HG02885 (cell line): ENCODE results near the gene PAGR1.
A peak's percentile ranks its signal among the peaks of the same experiment; 100 is the strongest.
"Not testable (repeated sequence)": the region's sequence is repeated elsewhere in the genome, so short reads cannot be mapped to it uniquely, and the experiment has no call there.

Source experiments
- ATAC-seq: cut with Tn5 transposase; IDR thresholded peaks from one replicate; pipeline ENCODE4 v1.9.1; 2021; ENCODE audit warnings: mild to moderate bottlenecking; ENCODE audit not compliant: unreplicated experiment, poor library complexity

Gene PAGR1

DNA sequence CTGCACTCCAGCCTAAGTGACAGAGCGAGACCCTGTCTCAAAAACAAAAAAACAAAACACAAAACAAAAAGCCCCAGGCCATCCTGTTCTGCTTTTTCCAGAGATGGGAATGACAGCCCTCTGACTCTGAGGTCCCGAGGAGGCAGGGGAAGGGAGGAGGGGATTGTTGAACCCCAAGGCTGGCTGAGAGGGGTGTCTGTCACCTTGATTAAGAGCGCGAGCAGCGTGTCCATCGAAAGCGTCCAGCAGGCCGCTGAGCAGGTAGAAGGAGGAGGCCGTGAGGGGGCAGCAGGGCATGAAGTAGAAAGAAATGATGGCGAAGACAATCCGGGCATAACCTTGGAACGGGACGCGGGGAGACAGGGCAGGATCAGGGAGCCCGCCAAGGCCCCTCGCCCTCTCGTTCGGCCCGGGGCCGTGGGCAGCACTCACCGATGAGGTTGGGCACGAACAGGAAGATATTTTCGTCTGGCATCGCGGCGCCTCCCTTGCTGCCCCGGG is 46.5 kb downstream of the PAGR1 start:
- no peak for ATAC-seq

DNA sequence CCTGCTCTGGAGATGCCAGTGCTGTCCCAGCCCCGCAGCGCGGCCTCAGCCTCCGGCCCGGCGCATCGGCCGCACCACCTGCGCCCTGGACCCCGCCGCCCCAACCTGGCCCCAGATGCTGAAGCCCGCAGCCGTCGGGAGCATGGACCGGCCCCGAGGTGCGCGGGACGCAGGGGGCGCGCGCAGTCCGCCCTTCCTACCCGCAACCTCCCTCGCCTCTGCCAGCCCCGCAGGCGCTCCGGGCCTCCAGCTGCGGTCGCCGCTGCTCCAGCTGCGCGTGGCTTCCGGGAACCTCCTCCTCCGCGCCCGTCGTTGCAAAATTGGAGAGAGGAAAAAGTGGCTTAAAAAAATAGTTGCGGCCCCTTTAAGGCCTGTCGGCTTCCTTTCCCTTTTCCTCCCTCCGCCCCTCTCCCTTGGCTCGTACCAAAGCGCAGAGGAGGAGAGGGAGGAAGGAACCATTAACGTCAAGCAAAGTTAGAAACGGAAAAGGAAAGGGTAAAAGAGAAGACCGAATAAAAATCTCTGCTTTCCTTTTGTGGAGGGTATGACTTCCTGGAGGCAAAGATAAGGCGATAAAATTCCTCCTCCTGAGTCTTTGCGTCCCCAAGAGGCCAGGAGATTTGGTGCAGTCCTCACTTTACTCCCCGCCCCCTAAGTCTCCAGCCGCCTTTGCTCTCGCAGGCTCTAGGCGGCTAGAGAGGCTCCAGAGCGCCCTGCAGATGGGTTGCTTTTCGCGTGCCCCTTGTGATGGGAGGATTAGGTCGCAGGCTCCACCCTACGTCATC is 47.1 kb downstream of the PAGR1 start, which contains the start of gene CDIPT:
Gene CDIPT, minus strand, starts transcription at position 343 of the 785 bp plus-strand sequence. CDS start 369 bp downstream, outside the sequence.
- peak; percentile 93 for ATAC-seq

DNA sequence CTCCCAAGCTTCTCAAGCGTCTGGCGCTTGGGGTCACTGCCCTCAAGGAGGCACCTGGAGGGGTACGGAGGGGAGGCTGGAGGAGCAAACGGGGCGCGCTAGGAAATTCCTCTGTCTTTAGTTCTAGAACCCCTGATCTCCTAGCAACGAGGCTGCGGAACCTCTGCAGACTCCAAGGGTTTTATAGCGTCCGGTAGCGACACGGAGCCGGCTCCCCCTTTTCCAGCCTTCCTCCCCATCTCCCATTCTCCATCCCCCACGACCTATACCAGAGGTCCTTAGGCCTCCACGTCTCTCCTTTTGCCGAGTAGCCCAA is 47.7 kb downstream of the PAGR1 start:
- no peak for ATAC-seq

DNA sequence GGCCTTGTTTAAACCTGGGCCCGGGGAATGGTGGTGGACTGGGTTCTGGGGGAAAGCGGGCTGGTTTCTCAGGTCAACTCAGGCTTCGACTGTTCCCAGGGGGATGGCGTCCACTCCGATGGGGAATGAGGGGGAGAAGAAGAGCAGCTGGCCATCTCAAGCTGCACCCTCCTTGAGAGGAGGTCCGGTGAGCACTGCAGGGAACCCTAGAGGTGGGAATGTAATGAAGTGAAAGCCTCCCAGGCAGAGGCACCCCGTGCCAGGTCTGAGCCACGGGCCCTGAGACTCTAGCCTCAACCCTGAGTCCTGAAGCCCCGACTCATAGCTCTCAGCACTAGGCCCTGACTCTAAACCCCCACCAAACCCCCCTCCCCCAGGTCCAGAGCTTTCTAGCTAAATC is 48.3 kb downstream of the PAGR1 start:
- ATAC-seq, result no peak

DNA sequence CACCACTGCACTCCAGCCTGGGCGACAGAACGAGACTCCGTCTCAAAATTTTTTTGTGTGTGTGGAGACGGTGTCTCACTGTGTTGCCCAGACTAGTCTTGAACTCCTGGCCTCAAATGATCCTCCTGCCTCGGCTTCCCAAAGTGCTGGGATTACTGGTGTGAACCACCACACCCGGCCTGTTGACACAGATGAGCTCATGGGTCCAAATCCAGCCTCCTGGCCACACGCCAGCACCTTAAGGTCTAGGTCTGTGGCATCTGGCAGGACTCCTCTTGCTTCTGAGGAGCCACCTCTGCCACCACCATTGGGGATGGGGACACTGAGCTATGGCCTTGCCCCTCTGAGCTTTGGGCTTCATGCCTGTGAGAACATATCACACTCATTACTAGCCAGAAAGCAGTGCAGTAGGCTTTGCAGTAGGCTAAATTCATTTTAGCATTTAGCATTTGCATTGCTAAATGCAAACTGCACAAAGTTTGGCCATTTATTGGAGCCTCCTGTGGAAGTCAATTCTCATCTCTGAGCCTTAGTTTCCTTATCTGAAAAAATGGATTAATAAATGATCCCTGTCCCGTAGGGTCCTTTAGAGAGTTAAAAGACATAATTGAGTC is 52.6 kb downstream of the PAGR1 start:
- ATAC-seq, result no peak

DNA sequence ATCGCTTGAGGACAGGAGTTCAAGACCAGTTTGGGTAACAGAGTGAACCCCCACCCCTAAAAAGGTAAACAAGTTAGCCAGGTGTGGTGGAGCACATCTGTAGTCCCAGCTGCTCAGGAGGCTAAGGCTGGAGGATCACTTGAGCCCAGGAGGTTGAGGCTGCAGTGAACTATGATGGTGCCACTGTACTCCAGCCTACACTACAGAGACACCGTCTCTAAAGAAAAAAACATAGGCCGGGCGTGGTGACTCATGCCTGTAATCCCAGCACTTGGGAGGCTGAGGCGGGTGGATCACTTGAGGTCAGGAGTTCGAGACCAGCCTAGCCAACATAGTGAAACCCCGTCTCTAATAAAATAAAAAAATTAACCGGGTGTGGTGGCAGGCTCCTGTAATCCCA is 53.1 kb downstream of the PAGR1 start:
- ATAC-seq, result not testable (repeated sequence)
